NCI-H510A (cell line): ENCODE results near the gene ABHD8.

Source experiments
- DNase-seq: peaks from one replicate; lab custom pipeline; 2025; lab: John Stamatoyannopoulos, UW

Gene ABHD8

DNA sequence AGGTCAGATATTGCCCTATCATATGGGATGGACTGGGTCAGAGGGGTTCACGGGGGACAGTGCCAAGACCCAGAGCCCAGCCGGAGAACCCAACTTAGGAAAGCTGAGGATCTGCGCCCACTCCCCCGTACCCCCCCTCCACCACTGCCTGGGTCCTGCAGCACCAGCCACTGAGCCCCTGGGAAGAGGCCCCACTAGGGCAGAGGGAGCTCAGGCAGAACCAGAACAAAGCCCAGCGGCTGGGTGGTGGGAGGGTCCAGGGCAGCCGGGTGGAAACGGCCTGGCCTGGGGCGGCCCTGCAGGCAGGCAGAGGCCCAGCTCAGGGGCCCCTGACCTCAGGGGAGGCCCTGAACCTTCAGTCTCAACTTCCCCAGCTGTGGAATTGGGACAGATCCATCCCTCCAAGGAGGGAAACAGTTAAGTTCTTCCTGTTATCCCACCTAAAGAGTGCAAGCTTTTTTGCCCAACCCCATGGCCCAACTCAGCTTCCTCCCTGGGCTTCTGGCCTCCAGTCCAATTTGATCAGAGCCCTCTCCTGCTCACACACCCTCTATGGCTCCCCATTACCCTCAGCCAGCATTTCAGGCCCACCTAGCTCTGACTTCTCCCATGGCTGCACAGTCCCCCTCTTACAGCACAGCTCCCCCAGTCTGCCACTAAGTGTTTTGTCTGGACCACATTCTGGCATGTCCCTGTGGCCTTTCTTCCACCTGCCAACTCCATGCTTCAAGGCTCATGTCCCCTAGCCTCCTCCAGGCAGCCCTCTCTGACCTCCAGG, 60.6 kb downstream of the ABHD8 start:
- DNase-seq: no peak
